ENCODE results near the gene NRAS. TPM values are rescaled to one million over a fixed set of nuclear protein-coding genes. Genes with fewer than 3 reads are reported as not detected.

Gene NRAS
- total RNA-seq, 1 donor from 2014 or later = 33.9 TPM

DNA sequence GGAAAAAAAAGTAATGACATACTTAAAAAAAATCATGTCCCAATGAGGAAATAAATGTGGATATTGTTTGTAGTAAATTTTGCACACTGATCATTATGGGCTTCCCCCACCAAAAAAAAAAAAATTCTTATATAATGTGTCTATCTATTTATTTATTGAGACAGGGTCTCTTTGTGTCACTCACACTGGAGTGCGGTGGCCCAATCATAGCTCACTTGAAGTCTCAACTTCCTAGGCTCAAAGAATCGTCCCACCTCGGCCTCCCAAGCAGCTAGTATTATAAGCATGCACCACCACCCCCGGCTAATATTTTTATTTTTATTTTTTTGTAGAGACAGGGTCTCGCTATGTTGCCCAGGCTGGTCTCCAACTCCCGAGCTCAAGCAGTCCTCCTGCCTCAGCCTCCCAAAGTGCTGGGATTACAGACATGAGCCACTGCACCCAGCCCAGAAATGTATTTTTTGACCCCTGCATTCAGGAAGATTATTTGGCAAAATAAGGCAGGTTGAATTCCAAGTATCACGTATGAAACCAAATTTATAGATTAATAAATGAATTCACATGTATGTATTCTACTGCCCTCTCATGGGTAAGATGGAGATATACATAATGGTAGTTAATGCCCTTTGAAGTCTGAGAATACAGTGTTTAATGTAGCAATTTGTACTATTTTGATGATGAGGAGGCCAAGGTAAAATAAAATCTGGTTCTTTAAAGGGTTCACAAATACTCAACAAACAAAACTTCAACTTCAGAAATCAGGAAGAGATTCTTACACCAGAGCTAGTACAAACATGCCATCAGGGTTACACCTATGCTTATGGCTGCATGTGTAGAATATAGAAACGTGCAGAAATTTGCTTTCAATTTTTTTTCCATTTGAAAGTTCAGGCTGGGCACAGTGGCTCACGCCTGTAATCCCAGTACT is 45.3 kb downstream of the NRAS start:
- peak overlapping the region; percentile 13 for H3K4me3 Mint-ChIP-seq (ENCODE audit: unreplicated experiment)
- H3K36me3 Mint-ChIP-seq (ENCODE audit: low read depth) = peaks cover 2% of the 10 kb centered on the region
- TF ChIP-seq, protein P1, sequence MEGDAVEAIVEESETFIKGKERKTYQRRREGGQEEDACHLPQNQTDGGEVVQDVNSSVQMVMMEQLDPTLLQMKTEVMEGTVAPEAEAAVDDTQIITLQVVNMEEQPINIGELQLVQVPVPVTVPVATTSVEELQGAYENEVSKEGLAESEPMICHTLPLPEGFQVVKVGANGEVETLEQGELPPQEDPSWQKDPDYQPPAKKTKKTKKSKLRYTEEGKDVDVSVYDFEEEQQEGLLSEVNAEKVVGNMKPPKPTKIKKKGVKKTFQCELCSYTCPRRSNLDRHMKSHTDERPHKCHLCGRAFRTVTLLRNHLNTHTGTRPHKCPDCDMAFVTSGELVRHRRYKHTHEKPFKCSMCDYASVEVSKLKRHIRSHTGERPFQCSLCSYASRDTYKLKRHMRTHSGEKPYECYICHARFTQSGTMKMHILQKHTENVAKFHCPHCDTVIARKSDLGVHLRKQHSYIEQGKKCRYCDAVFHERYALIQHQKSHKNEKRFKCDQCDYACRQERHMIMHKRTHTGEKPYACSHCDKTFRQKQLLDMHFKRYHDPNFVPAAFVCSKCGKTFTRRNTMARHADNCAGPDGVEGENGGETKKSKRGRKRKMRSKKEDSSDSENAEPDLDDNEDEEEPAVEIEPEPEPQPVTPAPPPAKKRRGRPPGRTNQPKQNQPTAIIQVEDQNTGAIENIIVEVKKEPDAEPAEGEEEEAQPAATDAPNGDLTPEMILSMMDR (IDR thresholded peaks at IDR 0.05) = peak; percentile 87
- no peaks in the 10 kb centered on the region for H3K9me3 Mint-ChIP-seq (ENCODE audit: low read depth)
- peaks cover 15% of the 10 kb centered on the region for H3K27me3 Mint-ChIP-seq (ENCODE audit: low read depth)
- no peak overlapping the region for H3K27ac Mint-ChIP-seq (ENCODE audit: unreplicated experiment)
- peaks cover 13% of the 10 kb centered on the region for H3K4me1 Mint-ChIP-seq (ENCODE audit: low read depth)
- DNase-seq (ENCODE audit: low spot score) = no peak

DNA sequence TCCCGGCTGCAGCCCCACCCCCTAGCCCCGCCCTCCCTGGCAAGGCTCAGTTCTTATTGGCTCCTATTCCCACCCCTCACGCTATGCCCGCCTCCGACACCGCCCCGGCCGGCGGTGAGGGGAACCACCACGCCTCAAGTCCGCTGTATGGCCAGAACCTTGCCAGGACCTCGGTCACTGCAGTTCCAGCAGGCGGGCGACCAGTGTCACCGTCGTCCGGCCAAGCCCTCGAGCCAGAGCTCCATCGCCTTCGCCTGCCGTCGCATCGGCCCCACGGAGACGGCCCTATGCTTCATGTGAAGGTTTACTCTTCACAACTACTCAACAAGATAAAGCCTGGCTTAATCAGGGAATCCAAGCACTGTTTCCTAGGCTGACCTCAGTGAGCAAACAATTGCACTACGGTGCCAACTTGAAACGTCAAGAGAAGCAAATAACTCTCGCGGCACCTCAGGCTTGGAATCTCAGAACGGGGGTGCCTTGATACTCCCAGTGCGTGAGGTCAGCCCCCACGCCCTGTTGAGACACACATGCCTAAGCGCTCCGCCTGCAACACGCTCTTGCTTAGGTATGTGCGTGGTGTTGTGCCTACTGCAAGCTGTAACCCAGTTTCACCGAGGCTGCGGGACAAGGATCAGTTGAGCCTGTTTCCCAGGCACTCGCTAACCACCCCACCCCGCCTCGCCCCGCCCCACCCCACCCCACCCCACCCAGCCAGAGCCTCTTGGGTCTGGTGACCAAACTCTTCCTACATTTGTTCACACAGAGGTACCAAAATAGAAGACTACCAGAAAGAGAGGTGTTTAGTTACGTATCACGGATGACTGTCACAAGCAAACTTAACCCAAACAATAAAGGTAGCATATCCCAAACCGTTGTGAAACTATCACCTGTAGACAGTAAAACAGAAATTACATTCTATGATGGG is 46.2 kb downstream of the NRAS start:
- Mint-ChIP-seq H3K9me3 (ENCODE audit: low read depth) (no peaks in the 10 kb centered on the region), H3K4me3 (ENCODE audit: unreplicated experiment) (peak overlapping the region; percentile 89), H3K27ac (ENCODE audit: unreplicated experiment) (peak overlapping the region; percentile 87), H3K36me3 (ENCODE audit: low read depth) (peaks cover 2% of the 10 kb centered on the region), H3K27me3 (ENCODE audit: low read depth) (peaks cover 14% of the 10 kb centered on the region), H3K4me1 (ENCODE audit: low read depth) (peaks cover 13% of the 10 kb centered on the region)
- TF ChIP-seq, protein P1 (IDR thresholded peaks at IDR 0.05) = peak; percentile 47
- peak; percentile 89 for DNase-seq (ENCODE audit: low spot score)

DNA sequence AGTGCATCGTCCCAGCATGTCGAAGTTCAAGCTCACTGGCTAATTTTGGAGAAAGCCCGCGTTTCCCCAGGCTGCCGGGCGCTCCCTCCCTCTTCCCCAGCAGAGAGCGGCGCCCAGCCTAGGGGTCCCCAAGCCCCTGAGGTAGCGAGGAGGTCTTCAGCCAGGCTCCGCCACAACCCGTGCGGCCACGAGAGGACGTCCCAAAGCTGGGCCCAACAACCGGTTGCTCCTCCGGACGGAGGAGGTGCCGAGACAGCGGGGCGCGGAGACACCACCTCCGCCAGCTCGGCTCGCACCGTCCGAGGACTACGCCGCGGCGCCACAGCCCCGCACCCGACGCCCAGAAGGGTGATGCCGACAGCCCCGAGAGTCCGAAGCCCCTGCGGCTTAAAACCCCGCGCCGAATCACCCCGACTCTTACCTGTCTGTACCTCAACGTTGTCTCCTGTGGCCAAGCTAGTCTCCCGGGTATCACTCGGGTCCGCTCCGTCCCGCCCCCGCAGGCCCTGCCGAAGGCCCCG is 46.9 kb downstream of the NRAS start, which contains the start of gene DENND2C:
Gene DENND2C, minus strand, starts transcription at position 488 of the 521 bp plus-strand sequence. CDS start 44,065 bp downstream, outside the sequence.
- Mint-ChIP-seq H3K27ac (ENCODE audit: unreplicated experiment) (peak within 1 kb of the TSS; percentile 87), H3K36me3 (ENCODE audit: low read depth) (peaks cover 2% of the 10 kb centered on the region), H3K9me3 (ENCODE audit: low read depth) (no peaks in the 10 kb centered on the region), H3K4me3 (ENCODE audit: unreplicated experiment) (peak within 1 kb of the TSS; percentile 89), H3K27me3 (ENCODE audit: low read depth) (peaks cover 9% of the 10 kb centered on the region), H3K4me1 (ENCODE audit: low read depth) (peaks cover 13% of the 10 kb centered on the region)
- TF ChIP-seq, protein P1 (IDR thresholded peaks at IDR 0.05) = no peak
- DNase-seq (ENCODE audit: low spot score) = peak; percentile 94

DNA sequence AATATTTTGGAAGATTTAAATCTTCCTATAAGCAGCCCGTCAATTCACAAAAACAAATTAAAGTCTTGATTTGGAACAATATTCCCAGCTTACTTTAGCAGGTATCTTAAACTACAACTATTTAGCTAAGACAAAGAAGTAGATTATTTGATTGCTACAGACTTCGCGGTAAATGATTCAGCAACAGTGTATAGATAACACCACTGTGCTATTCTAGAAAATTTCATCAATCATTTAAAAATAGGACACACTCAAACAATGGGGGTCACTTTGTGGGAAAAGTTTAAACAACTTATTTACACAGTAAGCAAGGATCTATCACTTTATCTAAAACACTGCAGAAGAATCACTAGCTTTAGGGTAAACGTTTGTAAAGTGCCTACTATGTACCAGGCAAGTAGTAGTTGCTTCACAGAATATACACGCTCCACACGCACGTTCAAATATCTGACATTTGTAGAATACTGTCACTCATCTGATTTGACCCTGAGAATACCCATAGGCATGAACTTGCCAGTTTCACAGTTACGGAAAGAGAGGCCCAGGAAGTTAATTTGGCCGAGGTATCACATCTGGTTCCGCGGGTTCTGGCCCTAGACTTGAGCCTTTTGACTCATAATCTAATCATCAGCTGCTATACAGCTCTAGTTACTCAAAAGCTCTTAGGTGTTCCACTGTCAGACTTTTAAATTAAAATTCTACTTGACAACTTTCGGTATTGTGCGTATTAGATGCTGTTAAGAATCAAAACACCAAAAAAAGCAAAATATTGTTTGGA is 47.6 kb downstream of the NRAS start:
- DNase-seq (ENCODE audit: low spot score) = no peak
- Mint-ChIP-seq H3K4me3 (ENCODE audit: unreplicated experiment) (peak overlapping the region; percentile 89), H3K27me3 (ENCODE audit: low read depth) (peaks cover 4% of the 10 kb centered on the region), H3K36me3 (ENCODE audit: low read depth) (peaks cover 2% of the 10 kb centered on the region), H3K27ac (ENCODE audit: unreplicated experiment) (peak overlapping the region; percentile 62), H3K9me3 (ENCODE audit: low read depth) (no peaks in the 10 kb centered on the region), H3K4me1 (ENCODE audit: low read depth) (peaks cover 13% of the 10 kb centered on the region)
- TF ChIP-seq, protein P1 (IDR thresholded peaks at IDR 0.05) = no peak

Data from chondrocyte (in vitro differentiated cells).